SK-N-MC (cell line): ENCODE results near the gene RBMS1.

Experiments used
- DNase-seq: peaks from one replicate; pipeline ENCODE4 v3.0.0-alpha.2; 2011; ENCODE audit warnings: low read depth, low spot score
- H3K27ac ChIP-seq: fragments of 200-600 bp; sonication (generic); 2 replicates; pipeline ENCODE4 v1.5.1; 2016; ENCODE audit warnings: mixed run types
- H3K36me3 ChIP-seq: fragments of 200-600 bp; sonication (generic); 2 replicates; pipeline ENCODE4 v1.6.1; 2017; ENCODE audit warnings: antibody characterized with exemption, low read length, mixed read lengths; ENCODE audit not compliant: insufficient read depth
- H3K4me3 ChIP-seq: fragments of 200-600 bp; sonication (generic); 2 replicates; pipeline ENCODE4 v1.5.1; 2016
- H3K9ac ChIP-seq: fragments of 200-600 bp; sonication (generic); 2 replicates; pipeline ENCODE4 v1.8.0; 2017; ENCODE audit warnings: mixed run types, mixed read lengths; ENCODE audit not compliant: insufficient read length
- H3K9me3 ChIP-seq: fragments of 200-600 bp; sonication (generic); 2 replicates; pipeline ENCODE4 v1.6.1; 2017; ENCODE audit warnings: low read depth, mild to moderate bottlenecking, antibody characterized with exemption, low read length, moderate library complexity, mixed read lengths
- EZH2 ChIP-seq: fragments of 200-600 bp; sonication (generic); IDR thresholded peaks from one replicate; pipeline ENCODE4 v1.6.1; 2017; ENCODE audit warnings: antibody characterized with exemption
- FOXP2 ChIP-seq: optimal IDR thresholded peaks from 2 replicates; pipeline ENCODE3; 2011; ENCODE audit warnings: mild to moderate bottlenecking, moderate library complexity; ENCODE audit not compliant: insufficient read depth; ENCODE audit errors: extremely low read length, control extremely low read depth
- POLR2AphosphoS5 ChIP-seq: IDR thresholded peaks from 2 replicates; pipeline ENCODE4 v1.6.1; 2012; ENCODE audit warnings: mild to moderate bottlenecking, low read depth, low read length, borderline replicate concordance

Gene RBMS1

GRCh38 chr2:160251569-160251968 is 242.0 kb downstream of the RBMS1 start:
- no peaks in the 10 kb centered on the region for H3K9me3 ChIP-seq
- no peak overlapping the region for H3K4me3 ChIP-seq
- H3K27ac ChIP-seq = no peak overlapping the region
- no peak for TF ChIP-seq FOXP2
- TF ChIP-seq POLR2AphosphoS5 = no peak
- TF ChIP-seq EZH2 = no peak
- DNase-seq = no peak
- no peaks in the 10 kb centered on the region for H3K36me3 ChIP-seq
- no peak overlapping the region for H3K9ac ChIP-seq

- no peaks in the 10 kb centered on the region for H3K36me3 ChIP-seq
- no peak overlapping the region for H3K9ac ChIP-seq
- no peaks in the 10 kb centered on the region for H3K9me3 ChIP-seq
- H3K27ac ChIP-seq = no peak overlapping the region
- H3K4me3 ChIP-seq = no peak overlapping the region
- no peak for DNase-seq
- TF ChIP-seq FOXP2 (no peak), POLR2AphosphoS5 (no peak), EZH2 (no peak)
Measured at GRCh38 chr2:160249876-160250275, 243.7 kb downstream of the RBMS1 start.

- Histone ChIP-seq H3K27ac (no peak overlapping the region), H3K9me3 (no peaks in the 10 kb centered on the region), H3K9ac (no peak overlapping the region), H3K36me3 (no peaks in the 10 kb centered on the region), H3K4me3 (no peak overlapping the region)
- TF ChIP-seq POLR2AphosphoS5 = no peak
- no peak for TF ChIP-seq FOXP2
- no peak for TF ChIP-seq EZH2
- no peak for DNase-seq
Measured at GRCh38 chr2:160247296-160248035, 246.1 kb downstream of the RBMS1 start.

GRCh38 chr2:160246356-160246755 is 247.3 kb downstream of the RBMS1 start:
- Histone ChIP-seq H3K36me3 (no peaks in the 10 kb centered on the region), H3K9me3 (no peaks in the 10 kb centered on the region), H3K4me3 (no peak overlapping the region), H3K9ac (no peak overlapping the region), H3K27ac (no peak overlapping the region)
- TF ChIP-seq FOXP2 (no peak), POLR2AphosphoS5 (no peak), EZH2 (no peak)
- DNase-seq = no peak

GRCh38 chr2:160245614-160246155 is 247.9 kb downstream of the RBMS1 start:
- TF ChIP-seq FOXP2 (no peak), EZH2 (no peak), POLR2AphosphoS5 (no peak)
- Histone ChIP-seq H3K9me3 (no peaks in the 10 kb centered on the region), H3K27ac (no peak overlapping the region), H3K4me3 (no peak overlapping the region), H3K9ac (no peak overlapping the region), H3K36me3 (no peaks in the 10 kb centered on the region)
- no peak for DNase-seq

GRCh38 chr2:160242893-160243564 is 250.6 kb downstream of the RBMS1 start:
- no peaks in the 10 kb centered on the region for H3K36me3 ChIP-seq
- TF ChIP-seq POLR2AphosphoS5 (no peak), FOXP2 (no peak), EZH2 (no peak)
- DNase-seq = no peak
- H3K4me3 ChIP-seq = no peak overlapping the region
- H3K9ac ChIP-seq = no peak overlapping the region
- H3K9me3 ChIP-seq = no peaks in the 10 kb centered on the region
- no peak overlapping the region for H3K27ac ChIP-seq

- Histone ChIP-seq H3K36me3 (no peaks in the 10 kb centered on the region), H3K9ac (no peak overlapping the region), H3K9me3 (no peaks in the 10 kb centered on the region), H3K27ac (no peak overlapping the region), H3K4me3 (no peak overlapping the region)
- no peak for DNase-seq
- TF ChIP-seq POLR2AphosphoS5 = no peak
- TF ChIP-seq FOXP2 = no peak
- no peak for TF ChIP-seq EZH2
Measured at GRCh38 chr2:160241251-160242137, 252.1 kb downstream of the RBMS1 start.

GRCh38 chr2:160239436-160239835 is 254.2 kb downstream of the RBMS1 start:
- TF ChIP-seq POLR2AphosphoS5 (no peak), FOXP2 (no peak), EZH2 (no peak)
- Histone ChIP-seq H3K27ac (no peak overlapping the region), H3K9ac (no peak overlapping the region), H3K9me3 (no peaks in the 10 kb centered on the region), H3K4me3 (no peak overlapping the region), H3K36me3 (no peaks in the 10 kb centered on the region)
- DNase-seq = no peak
